GM23248 (cell line): ENCODE measurements around the gene ZDHHC15. TPM values are rescaled to one million over a fixed set of nuclear protein-coding genes. Genes with fewer than 3 reads are reported as not detected.
"Not testable (repeated sequence)": the region's sequence is repeated elsewhere in the genome, so short reads cannot be mapped to it uniquely, and the experiment has no call there.

Experiments used
- DNase-seq: peaks from one replicate; pipeline ENCODE4 v3.0.0-alpha.2; 2015
- H2AFZ ChIP-seq: fragments of 200-600 bp; sonication (generic); 2 replicates; pipeline ENCODE4 v1.6.1; 2016; ENCODE audit warnings: antibody characterized with exemption
- H3F3A ChIP-seq: fragments of 200-600 bp; sonication (generic); 2 replicates; pipeline ENCODE4 v1.6.1; 2016; ENCODE audit warnings: mild to moderate bottlenecking, antibody characterized with exemption, mixed run types; ENCODE audit not compliant: insufficient read depth
- H3K27ac ChIP-seq: fragments of 200-600 bp; sonication (generic); 2 replicates; pipeline ENCODE4 v1.5.1; 2016; ENCODE audit warnings: mild to moderate bottlenecking
- H3K27me3 ChIP-seq: fragments of 200-600 bp; sonication (generic); replicated peaks from 2 replicates; pipeline ENCODE4 v1.6.1; 2016; ENCODE audit warnings: mild to moderate bottlenecking; ENCODE audit not compliant: insufficient read depth
- H3K36me3 ChIP-seq: fragments of 200-600 bp; sonication (generic); 2 replicates; pipeline ENCODE4 v1.6.1; 2016; ENCODE audit warnings: low read depth, mild to moderate bottlenecking
- H3K4me1 ChIP-seq: fragments of 200-600 bp; sonication (generic); 2 replicates; pipeline ENCODE4 v1.6.1; 2016; ENCODE audit warnings: mild to moderate bottlenecking; ENCODE audit not compliant: insufficient read depth
- H3K4me2 ChIP-seq: fragments of 200-600 bp; sonication (generic); one replicate; pipeline ENCODE4 v1.6.1; 2016; ENCODE audit warnings: mild to moderate bottlenecking; ENCODE audit not compliant: unreplicated experiment
- H3K4me3 ChIP-seq: fragments of 200-600 bp; sonication (generic); 2 replicates; pipeline ENCODE4 v1.5.1; 2016; ENCODE audit warnings: mild to moderate bottlenecking
- H3K79me2 ChIP-seq: fragments of 200-600 bp; sonication (generic); 2 replicates; pipeline ENCODE4 v1.6.1; 2016; ENCODE audit warnings: mild to moderate bottlenecking; ENCODE audit not compliant: insufficient read depth
- H3K9ac ChIP-seq: fragments of 200-600 bp; sonication (generic); 2 replicates; pipeline ENCODE4 v1.6.1; 2016; ENCODE audit warnings: mild to moderate bottlenecking
- H3K9me2 ChIP-seq: fragments of 200-600 bp; sonication (generic); 2 replicates; pipeline ENCODE4 v1.6.1; 2016; ENCODE audit warnings: mixed run types, mild to moderate bottlenecking, moderate library complexity; ENCODE audit not compliant: insufficient read depth
- H3K9me3 ChIP-seq: fragments of 200-600 bp; sonication (generic); one replicate; pipeline ENCODE4 v1.6.1; 2017; ENCODE audit warnings: low read depth
- H4K20me1 ChIP-seq: fragments of 200-600 bp; sonication (generic); 2 replicates; pipeline ENCODE4 v1.6.0; 2016; ENCODE audit not compliant: insufficient read depth
- EZH2 ChIP-seq: fragments of 200-600 bp; sonication (generic); IDR thresholded peaks from 2 replicates; pipeline ENCODE4 v1.6.1; 2018; ENCODE audit warnings: antibody characterized with exemption, mild to moderate bottlenecking; ENCODE audit not compliant: insufficient read depth, poor library complexity, severe bottlenecking
- EZH2phosphoT487 ChIP-seq: fragments of 200-600 bp; sonication (generic); IDR thresholded peaks from 2 replicates; pipeline ENCODE4 v1.6.1; 2018; ENCODE audit warnings: antibody characterized with exemption, moderate library complexity, mild to moderate bottlenecking, low read depth; ENCODE audit not compliant: insufficient read depth
- WGBS, 2 experiments: methylation state at CpG; one replicate each; pipeline ENCODE4 v1.1.6; 2015 to 2017; ENCODE audit warnings: low lambda C conversion rate in 2 of 2, low coverage in 1 of 2; ENCODE audit errors: missing lambda C conversion rate in 2 of 2; 5-methylcytosine and 5-hydroxymethylcytosine counted together
- in situ Hi-C: fragments of 300-500 bp; cut with MboI; formaldehyde crosslinking; loops from 2 replicates; pipeline ENCODE4 v1.15.0; 2020
- polyA plus RNA-seq: library from polyadenylated mRNA; unstranded; fragments of >200 nt; fragmentation: Nextera tagmentation; extraction: Ambion mirVana; gene quantifications from 2 replicates; pipeline ENCODE4 v1.2.1, GENCODE V29; 2016
- total RNA-seq: library from RNA; depleted of rRNA; stranded (reverse); fragments of >200 nt; shearing (Covaris generic); gene quantifications from 2 replicates; pipeline ENCODE4 v1.2.3, GENCODE V29; 2014

ZDHHC15 gene
- total and polyA plus RNA-seq, 2 experiments from 2014 or later: 0.18 TPM; not detected in 1

DNA sequence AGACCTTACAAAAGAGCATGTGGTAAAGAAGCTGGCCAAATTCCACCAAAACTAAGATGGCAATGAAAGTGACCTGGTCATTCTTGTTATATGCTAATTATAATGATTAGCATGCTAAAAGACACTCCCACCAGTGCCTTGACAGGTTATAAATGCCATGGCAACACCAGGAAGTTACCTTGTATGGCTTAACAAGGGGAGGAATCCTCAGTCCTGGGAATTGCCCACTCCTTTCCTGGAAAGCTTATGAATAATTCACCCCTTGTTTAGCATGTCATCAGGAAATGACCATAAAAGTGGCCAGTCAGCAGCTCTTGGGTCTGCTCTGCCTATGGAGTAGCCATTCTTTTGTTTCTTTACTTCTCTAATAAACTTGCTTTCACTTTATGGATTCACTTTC, 161.0 kb downstream of the ZDHHC15 start:
- H3K4me1 ChIP-seq: no peaks in the 10 kb centered on the region
- no peak overlapping the region for H2AFZ ChIP-seq
- no peak overlapping the region for H3K9ac ChIP-seq
- no peaks in the 10 kb centered on the region for H3K9me2 ChIP-seq
- DNase-seq: no peak
- H3K36me3 ChIP-seq: no peaks in the 10 kb centered on the region
- H3K27me3 ChIP-seq: no peaks in the 10 kb centered on the region
- H3K9me3 ChIP-seq: no peaks in the 10 kb centered on the region
- TF ChIP-seq EZH2phosphoT487 (no peak), EZH2 (no peak)
- H3K27ac ChIP-seq: no peak overlapping the region
- no peaks in the 10 kb centered on the region for H4K20me1 ChIP-seq
- no peaks in the 10 kb centered on the region for H3K79me2 ChIP-seq
- H3K4me3 ChIP-seq: no peak overlapping the region
- in situ Hi-C loops: no loop called here
- H3F3A ChIP-seq: no peaks in the 10 kb centered on the region
- no peak overlapping the region for H3K4me2 ChIP-seq

DNA sequence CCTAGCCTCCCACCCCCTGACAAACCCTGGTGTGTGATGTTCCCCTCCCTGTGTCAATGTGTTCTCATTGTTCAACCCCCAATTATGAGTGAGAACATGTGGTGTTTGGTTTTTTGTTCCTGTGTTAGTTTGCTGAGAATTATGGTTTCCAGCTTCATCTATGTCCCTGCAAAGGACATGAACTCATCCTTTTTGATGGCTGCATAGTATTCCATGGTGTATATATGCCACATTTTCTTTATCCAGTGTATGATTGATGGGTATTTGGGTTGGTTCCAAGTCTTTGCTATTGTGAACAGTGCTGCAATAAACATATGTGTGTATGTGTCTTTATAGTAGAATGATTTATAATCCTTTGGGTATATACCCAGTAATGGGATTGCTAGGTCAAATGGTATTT, 174.2 kb downstream of the ZDHHC15 start:
- H3F3A ChIP-seq, H3K4me1 ChIP-seq, in situ Hi-C loops, H3K4me2 ChIP-seq, H3K9ac ChIP-seq, H3K27ac ChIP-seq, H4K20me1 ChIP-seq, H3K4me3 ChIP-seq, H3K36me3 ChIP-seq, H3K9me2 ChIP-seq, H3K27me3 ChIP-seq, H3K79me2 ChIP-seq, H3K9me3 ChIP-seq, H2AFZ ChIP-seq, DNase-seq: not testable (repeated sequence)

DNA sequence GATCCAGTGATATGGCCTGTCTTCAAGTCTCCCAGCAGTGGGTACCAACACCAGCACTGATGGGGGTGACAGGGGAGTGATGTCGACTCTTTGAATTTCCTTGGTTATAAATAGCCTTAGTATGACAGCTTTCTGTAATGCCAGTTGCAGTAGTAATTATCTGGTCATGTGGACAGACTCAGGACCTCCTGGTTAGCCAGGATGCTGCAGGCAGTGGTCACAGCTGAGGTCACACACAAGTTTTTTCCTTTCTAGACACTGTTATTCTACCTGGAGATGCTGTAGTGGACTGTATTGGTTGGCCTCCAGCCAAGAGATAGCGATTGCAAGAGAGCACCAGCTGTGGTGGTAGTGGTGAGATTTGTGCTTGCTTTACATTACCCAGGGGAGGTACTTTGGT, 185.3 kb downstream of the ZDHHC15 start:
- in situ Hi-C loops: no loop called here

DNA sequence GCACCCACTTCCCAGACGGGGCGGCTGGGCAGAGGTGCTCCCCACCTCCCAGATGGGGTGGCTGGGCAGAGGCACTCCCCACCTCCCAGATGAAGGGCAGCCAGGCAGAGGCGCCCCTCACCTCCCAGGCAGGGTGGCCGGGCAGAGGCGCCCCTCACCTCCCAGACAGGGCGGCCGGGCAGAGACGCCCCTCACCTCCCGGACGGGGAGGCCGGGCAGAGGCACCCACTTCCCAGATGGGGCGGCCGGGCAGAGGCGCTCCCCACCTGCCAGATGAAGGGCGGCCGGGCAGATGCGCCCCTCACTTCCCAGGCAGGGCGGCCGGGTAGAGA, 187.7 kb downstream of the ZDHHC15 start:
- TF ChIP-seq EZH2 (no peak), EZH2phosphoT487 (no peak)
- H3K4me3 ChIP-seq: no peak overlapping the region
- no peak for DNase-seq
- no peaks in the 10 kb centered on the region for H3K27me3 ChIP-seq
- in situ Hi-C loops: no loop called here
- no peak overlapping the region for H2AFZ ChIP-seq
- WGBS, 2 experiments: 97% methylated on average over 16 of the region's 19 CpGs; no CpG with 5 or more reads in 1 of the 2 experiments
- no peaks in the 10 kb centered on the region for H3K4me1 ChIP-seq
- H3K27ac ChIP-seq: no peak overlapping the region
- H3K79me2 ChIP-seq: no peaks in the 10 kb centered on the region
- no peak overlapping the region for H3K4me2 ChIP-seq
- no peaks in the 10 kb centered on the region for H3K9me3 ChIP-seq
- H3K9ac ChIP-seq: no peak overlapping the region
- no peaks in the 10 kb centered on the region for H3K9me2 ChIP-seq
- H3F3A ChIP-seq: no peaks in the 10 kb centered on the region
- H4K20me1 ChIP-seq: no peaks in the 10 kb centered on the region
- no peaks in the 10 kb centered on the region; the same call in 1 of the 2 replicates for H3K36me3 ChIP-seq

More for the DNA sequence above, 185.3 kb downstream of the ZDHHC15 start:
- Histone ChIP-seq H3K9ac (no peak overlapping the region), H2AFZ (no peak overlapping the region), H3K36me3 (no peaks in the 10 kb centered on the region; the same call in 1 of the 2 replicates), H3K4me3 (no peak overlapping the region), H3K4me1 (no peaks in the 10 kb centered on the region), H3K9me3 (no peaks in the 10 kb centered on the region), H3K79me2 (no peaks in the 10 kb centered on the region), H4K20me1 (no peaks in the 10 kb centered on the region), H3F3A (no peaks in the 10 kb centered on the region), H3K27ac (no peak overlapping the region), H3K4me2 (no peak overlapping the region), H3K27me3 (no peaks in the 10 kb centered on the region), H3K9me2 (no peaks in the 10 kb centered on the region)
- TF ChIP-seq EZH2phosphoT487: no peak
- no peak for TF ChIP-seq EZH2
- no peak for DNase-seq
- 40 to 50% methylated on average over 2 of the region's 2 CpGs for WGBS, 2 experiments

DNA sequence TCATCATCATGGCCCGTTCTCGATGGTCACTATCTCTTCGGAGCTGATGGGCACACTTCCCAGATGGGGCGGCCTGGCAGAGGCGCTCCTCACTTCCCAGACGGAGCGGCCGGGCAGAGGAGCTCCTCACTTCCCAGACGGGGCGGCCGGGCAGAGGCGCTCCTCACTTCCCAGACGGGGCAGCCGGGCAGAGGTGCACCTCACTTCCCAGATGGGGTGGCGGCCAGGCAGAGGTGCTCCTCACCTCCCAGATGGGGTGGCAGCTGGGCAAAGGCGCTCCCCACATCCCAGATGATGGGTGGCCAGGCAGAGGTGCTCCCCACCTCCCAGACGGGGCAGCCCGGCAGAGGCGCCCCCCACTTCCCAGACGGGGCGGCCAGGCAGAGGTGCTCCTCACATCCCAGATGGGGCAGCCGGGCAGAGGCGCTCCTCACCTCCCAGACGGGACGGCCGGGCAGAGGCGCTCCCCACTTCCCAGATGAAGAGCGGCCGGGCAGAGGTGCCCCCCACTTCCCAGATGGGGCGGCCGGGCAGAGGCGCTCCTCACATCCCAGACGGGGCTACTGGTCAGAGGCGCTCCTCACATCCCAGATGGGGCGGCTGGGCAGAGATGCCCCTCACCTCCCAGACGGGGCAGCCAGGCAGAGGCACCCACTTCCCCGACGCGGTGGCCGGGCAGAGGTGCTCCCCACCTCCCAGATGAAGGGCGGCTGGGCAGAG, 188.3 kb downstream of the ZDHHC15 start:
- 97% methylated on average over 8 of the region's 41 CpGs; no CpG with 5 or more reads in 1 of the 2 experiments for WGBS, 2 experiments
- H3K4me3 ChIP-seq, H3F3A ChIP-seq, H3K27me3 ChIP-seq, in situ Hi-C loops, H3K27ac ChIP-seq, H2AFZ ChIP-seq, H4K20me1 ChIP-seq, DNase-seq, H3K79me2 ChIP-seq, H3K9me3 ChIP-seq, H3K36me3 ChIP-seq, H3K4me1 ChIP-seq, H3K9me2 ChIP-seq, H3K4me2 ChIP-seq, H3K9ac ChIP-seq: not testable (repeated sequence)
